Mammary epithelial cell (primary cell): ENCODE data around the gene SNU13.

ENCODE experiments used
- EZH2 ChIP-seq: IDR thresholded peaks from 2 replicates; pipeline ENCODE4 v1.6.1; 2012; ENCODE audit warnings: low read length, inconsistent platforms, borderline replicate concordance
- TF ChIP-seq, protein P1 (sequence below), 2 donors: IDR thresholded peaks in 1 of 2; conservative IDR thresholded peaks in 1 of 2; 2 replicates each; pipeline ENCODE4 v1.5.1; 2011 to 2012; ENCODE audit warnings: inconsistent platforms in 2 of 2, low read length in 2 of 2, mild to moderate bottlenecking in 2 of 2, control low read depth in 1 of 2, low read depth in 1 of 2; ENCODE audit not compliant: insufficient read depth in 1 of 2; ENCODE audit errors: extremely low read depth in 1 of 2

DNA sequence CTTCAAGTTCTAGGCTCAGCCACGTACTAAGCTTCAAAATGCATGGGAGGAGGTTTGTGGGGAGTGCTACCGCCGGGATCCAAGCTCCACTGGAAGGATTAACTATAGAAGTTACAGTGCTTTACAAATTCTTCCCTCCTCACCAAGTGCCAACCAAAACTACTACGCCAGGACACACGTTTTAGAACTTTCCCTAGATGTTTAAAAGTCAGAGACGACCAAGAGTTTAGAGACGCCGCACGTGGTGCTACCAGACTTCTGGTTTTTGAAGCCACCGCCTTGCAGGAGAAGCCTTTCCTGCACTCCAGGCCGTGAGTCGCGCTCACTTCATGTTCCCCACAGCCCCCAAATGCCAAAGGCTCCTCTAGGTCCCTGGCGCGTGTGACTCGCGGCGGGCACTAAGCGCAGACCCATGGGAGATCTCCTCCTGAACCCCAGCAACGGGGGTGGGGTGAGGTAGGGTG lies 734 bp downstream of the SNU13 start:
- TF ChIP-seq, protein P1, sequence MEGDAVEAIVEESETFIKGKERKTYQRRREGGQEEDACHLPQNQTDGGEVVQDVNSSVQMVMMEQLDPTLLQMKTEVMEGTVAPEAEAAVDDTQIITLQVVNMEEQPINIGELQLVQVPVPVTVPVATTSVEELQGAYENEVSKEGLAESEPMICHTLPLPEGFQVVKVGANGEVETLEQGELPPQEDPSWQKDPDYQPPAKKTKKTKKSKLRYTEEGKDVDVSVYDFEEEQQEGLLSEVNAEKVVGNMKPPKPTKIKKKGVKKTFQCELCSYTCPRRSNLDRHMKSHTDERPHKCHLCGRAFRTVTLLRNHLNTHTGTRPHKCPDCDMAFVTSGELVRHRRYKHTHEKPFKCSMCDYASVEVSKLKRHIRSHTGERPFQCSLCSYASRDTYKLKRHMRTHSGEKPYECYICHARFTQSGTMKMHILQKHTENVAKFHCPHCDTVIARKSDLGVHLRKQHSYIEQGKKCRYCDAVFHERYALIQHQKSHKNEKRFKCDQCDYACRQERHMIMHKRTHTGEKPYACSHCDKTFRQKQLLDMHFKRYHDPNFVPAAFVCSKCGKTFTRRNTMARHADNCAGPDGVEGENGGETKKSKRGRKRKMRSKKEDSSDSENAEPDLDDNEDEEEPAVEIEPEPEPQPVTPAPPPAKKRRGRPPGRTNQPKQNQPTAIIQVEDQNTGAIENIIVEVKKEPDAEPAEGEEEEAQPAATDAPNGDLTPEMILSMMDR (conservative IDR thresholded peaks at IDR 0.05 in 1 of 2, IDR thresholded peaks at IDR 0.05 in 1 of 2; ENCODE audit: extremely low read depth in 1 of 2, insufficient read depth in 1 of 2, low read depth in 1 of 2, low read length in 2 of 2) = no peak
- no peak for TF ChIP-seq EZH2
